HEK293T (cell line): ENCODE results near the gene P2RY14.

Source experiments
- LEF1 ChIP-seq: fragments of 450-650 bp; IDR thresholded peaks from 2 replicates; pipeline ENCODE4 v1.6.1; 2017; ENCODE audit warnings: mild to moderate bottlenecking, borderline replicate concordance
- SP1 ChIP-seq: fragments of 450-650 bp; IDR thresholded peaks from 2 replicates; pipeline ENCODE4 v1.6.1; 2017
- TARDBP ChIP-seq: fragments of 450-650 bp; IDR thresholded peaks from 2 replicates; pipeline ENCODE4 v1.6.1; 2016

- TF ChIP-seq TARDBP (no peak), LEF1 (no peak), SP1 (no peak)
Observed at GRCh38 chr3:151197228-151197627, 81.1 kb downstream of the P2RY14 start.
